ENCODE data around the gene SUMO4.

- TF ChIP-seq SRF (IDR thresholded peaks at IDR 0.05; ENCODE audit: low read depth, low read length) (no peak), JUN (IDR thresholded peaks at IDR 0.05; ENCODE audit: low read depth, low read length) (no peak), CTCF (IDR thresholded peaks at IDR 0.05; ENCODE audit: control extremely low read depth in 1 of 3, insufficient read depth in 1 of 3, low read depth in 1 of 3, low read length in 3 of 3) (no peak), POLR2AphosphoS5 (IDR thresholded peaks at IDR 0.05; ENCODE audit: low read depth, low read length) (no peak), POLR2A (IDR thresholded peaks at IDR 0.05; ENCODE audit: control extremely low read depth in 1 of 2, low read depth in 2 of 2, low read length in 2 of 2) (no peak), SP1 (IDR thresholded peaks at IDR 0.05; ENCODE audit: low read depth, low read length) (no peak), RXRA (IDR thresholded peaks at IDR 0.05; ENCODE audit: insufficient read depth, low read depth, low read length) (no peak), RNF2 (IDR thresholded peaks at IDR 0.05; ENCODE audit: borderline replicate concordance, low read depth, low read length, missing control alignments, poor library complexity, severe bottlenecking) (no peak), USF2 (IDR thresholded peaks at IDR 0.05; ENCODE audit: low read length) (no peak), GABPA (IDR thresholded peaks at IDR 0.05; ENCODE audit: borderline replicate concordance, insufficient read depth, low read length) (no peak)
Observed at GRCh38 chr6:149445095-149445466, 45.0 kb downstream of the SUMO4 start.

All from H1 (cell line).